Measurements from ENCODE around the gene SQSTM1. TPM values are rescaled to one million over a fixed set of nuclear protein-coding genes. Genes with fewer than 3 reads are reported as not detected.

SQSTM1 gene
- total RNA-seq, 2 experiments from 2014 or later, result 105 to 123 TPM

DNA sequence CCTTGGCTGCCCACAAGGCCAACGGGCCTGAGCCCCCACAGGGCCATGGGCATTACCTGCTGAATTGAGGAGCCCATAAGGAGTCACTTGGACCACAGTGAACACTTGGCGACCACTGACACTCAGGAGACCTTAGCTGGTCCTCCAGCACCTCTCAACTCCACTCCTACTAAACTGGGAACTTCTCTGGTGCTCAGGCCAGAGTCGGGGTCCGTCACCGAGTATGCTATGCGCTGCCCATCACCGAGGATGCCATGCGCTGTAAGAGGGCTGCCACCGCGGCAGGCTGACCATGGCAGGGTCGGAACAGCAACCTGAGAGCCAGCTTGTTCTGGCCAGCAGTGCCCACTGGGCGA, 600 bp upstream of the SQSTM1 start:
- DNase-seq, result no peak
- intact Hi-C loops (cut with micrococcal nuclease), result no loop called here
- Mint-ChIP-seq H3K9me3 (no peaks in the 10 kb centered on the region), H3K36me3 (ENCODE audit: low read depth) (peaks cover 29% of the 10 kb centered on the region), H3K27me3 (no peaks in the 10 kb centered on the region), H3K4me1 (ENCODE audit: low read depth) (peaks cover 43% of the 10 kb centered on the region), H3K4me3 (peak overlapping the region; percentile 94), H3K27ac (peak overlapping the region; percentile 92)
- CTCF ChIA-PET, result interaction anchor here (1.2 to 1.7 kb wide), 4 partner anchors 8 to 57 kb away, joined by 3 to 7 read pairs (median 4); no protein-coding TSS in a partner anchor
- POLR2A ChIA-PET, result interaction anchor here (1.1 to 4.1 kb wide), 6 partner anchors 8 to 197 kb away, joined by 4 to 25 read pairs (median 6); partner anchors contain the start of genes HNRNPH1 and MGAT4B
- no peak for ATAC-seq
- TF ChIP-seq, protein P1, sequence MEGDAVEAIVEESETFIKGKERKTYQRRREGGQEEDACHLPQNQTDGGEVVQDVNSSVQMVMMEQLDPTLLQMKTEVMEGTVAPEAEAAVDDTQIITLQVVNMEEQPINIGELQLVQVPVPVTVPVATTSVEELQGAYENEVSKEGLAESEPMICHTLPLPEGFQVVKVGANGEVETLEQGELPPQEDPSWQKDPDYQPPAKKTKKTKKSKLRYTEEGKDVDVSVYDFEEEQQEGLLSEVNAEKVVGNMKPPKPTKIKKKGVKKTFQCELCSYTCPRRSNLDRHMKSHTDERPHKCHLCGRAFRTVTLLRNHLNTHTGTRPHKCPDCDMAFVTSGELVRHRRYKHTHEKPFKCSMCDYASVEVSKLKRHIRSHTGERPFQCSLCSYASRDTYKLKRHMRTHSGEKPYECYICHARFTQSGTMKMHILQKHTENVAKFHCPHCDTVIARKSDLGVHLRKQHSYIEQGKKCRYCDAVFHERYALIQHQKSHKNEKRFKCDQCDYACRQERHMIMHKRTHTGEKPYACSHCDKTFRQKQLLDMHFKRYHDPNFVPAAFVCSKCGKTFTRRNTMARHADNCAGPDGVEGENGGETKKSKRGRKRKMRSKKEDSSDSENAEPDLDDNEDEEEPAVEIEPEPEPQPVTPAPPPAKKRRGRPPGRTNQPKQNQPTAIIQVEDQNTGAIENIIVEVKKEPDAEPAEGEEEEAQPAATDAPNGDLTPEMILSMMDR (IDR thresholded peaks at IDR 0.05), result no peak

DNA sequence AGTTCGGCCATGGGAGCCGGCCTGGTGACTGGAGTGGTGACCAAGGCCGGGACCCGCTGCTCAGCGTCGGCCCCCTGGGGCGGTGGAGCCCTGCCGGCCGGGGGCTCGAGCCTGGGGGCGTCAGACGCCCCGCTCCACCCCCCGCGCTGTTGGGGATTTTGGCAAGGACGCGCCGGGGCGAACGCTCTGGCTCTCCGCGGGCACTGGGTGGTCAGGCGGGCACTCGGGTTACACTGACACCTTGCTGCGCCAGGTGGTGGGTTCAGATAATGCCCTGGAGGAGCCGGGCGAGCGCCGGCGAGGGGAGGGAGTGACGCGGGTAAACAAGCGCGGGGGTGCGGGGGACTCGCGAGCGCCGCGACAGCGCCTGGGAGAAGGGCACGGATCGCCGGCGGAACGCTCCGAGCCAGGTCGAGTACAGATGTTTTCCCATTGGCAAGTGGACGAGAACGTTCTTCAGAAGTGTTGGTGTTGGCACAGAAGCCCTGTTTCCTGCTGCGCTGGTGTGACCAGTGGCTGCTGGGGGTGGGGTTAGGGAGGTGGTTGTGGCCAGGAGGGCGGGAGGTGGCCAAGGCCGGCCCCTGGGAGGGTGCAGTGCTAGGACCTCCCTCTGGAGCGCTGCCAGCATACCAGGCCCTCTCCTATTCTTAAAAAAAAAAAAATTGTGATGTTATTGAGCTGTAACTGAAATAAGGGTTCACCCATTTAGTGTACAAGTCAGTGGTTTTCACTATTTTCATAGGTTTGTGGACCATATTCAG, 773 bp downstream of the SQSTM1 start:
- Mint-ChIP-seq H3K4me3 (peak overlapping the region; percentile 94), H3K27me3 (no peaks in the 10 kb centered on the region), H3K4me1 (ENCODE audit: low read depth) (peaks cover 43% of the 10 kb centered on the region), H3K9me3 (no peaks in the 10 kb centered on the region), H3K27ac (peak overlapping the region; percentile 94), H3K36me3 (ENCODE audit: low read depth) (peaks cover 31% of the 10 kb centered on the region)
- DNase-seq, result peak; percentile 91
- intact Hi-C loops (cut with micrococcal nuclease), result no loop called here
- ChIA-PET CTCF (interaction anchor here (0.9 to 1.8 kb wide), 2 partner anchors 15 to 20 kb away, joined by 3 to 4 read pairs; no protein-coding TSS in a partner anchor), POLR2A (interaction anchor here (0.6 to 4.1 kb wide), 10 partner anchors 11 to 198 kb away, joined by 3 to 25 read pairs (median 4); partner anchors contain the start of genes HNRNPH1 and MGAT4B)
- peak; percentile 64 for ATAC-seq
- TF ChIP-seq, protein P1 (IDR thresholded peaks at IDR 0.05), result peak; percentile 47

DNA sequence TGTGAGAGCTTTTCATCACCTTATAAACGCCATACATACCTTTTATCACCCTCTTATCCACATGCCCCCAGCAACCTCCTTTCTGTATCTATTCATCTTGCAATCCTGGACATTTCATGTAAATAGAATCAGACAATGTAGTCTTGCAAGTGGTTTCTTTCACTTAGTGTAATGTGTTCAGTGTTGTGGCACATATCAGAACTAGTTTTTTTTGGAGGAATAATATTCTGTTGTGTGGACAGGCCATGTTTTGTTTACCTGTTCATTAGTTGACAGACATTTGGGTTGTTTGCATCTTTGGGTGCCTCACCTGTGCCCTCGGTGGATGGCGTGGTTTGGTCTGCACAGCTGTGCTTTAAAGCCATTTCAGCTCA, 1.3 kb downstream of the SQSTM1 start:
- POLR2A ChIA-PET, result interaction anchor here (0.6 to 4.1 kb wide), 10 partner anchors 10 to 198 kb away, joined by 3 to 25 read pairs (median 4); partner anchors contain the start of genes HNRNPH1, MGAT4B and MRNIP
- peak overlapping the region; percentile 94 for H3K4me3 Mint-ChIP-seq
- H3K36me3 Mint-ChIP-seq (ENCODE audit: low read depth), result peaks cover 36% of the 10 kb centered on the region
- TF ChIP-seq, protein P1 (IDR thresholded peaks at IDR 0.05), result no peak
- no peak for DNase-seq
- H3K27me3 Mint-ChIP-seq, result no peaks in the 10 kb centered on the region
- H3K9me3 Mint-ChIP-seq, result no peaks in the 10 kb centered on the region
- peak overlapping the region; percentile 94 for H3K27ac Mint-ChIP-seq
- intact Hi-C loops (cut with micrococcal nuclease), result no loop called here
- CTCF ChIA-PET, result interaction anchor here (0.9 to 1.8 kb wide), 2 partner anchors 15 to 20 kb away, joined by 3 to 4 read pairs; no protein-coding TSS in a partner anchor
- peaks cover 47% of the 10 kb centered on the region for H3K4me1 Mint-ChIP-seq (ENCODE audit: low read depth)
- no peak for ATAC-seq

DNA sequence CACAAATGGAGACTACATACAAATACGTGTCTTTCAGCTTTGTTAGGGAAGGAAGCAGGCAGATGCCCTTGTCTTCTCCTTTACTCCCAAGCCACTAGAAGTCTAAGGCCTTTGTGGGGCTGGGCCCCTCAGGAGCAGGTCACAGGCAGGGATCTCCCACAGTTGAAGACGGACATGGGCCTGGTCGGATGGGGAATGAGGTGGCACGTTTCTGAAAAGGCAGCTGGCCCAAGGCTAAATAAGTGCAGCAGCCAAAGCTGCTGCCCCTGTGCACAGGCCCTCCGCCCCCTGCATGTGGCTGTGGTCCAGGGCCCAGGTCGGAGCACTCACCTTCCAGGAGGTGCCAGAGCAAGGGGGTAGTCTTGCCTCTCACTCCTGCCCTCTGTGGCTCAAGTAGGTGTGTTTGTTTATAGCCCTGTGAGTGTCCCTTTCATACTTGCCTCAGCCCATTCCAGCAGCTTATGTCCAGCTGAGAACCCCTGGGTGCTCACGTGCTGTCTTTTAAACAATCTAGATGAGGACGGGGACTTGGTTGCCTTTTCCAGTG, 1.8 kb downstream of the SQSTM1 start:
- no peak for ATAC-seq
- intact Hi-C loops (cut with micrococcal nuclease), result no loop called here
- H3K4me1 Mint-ChIP-seq (ENCODE audit: low read depth), result peaks cover 52% of the 10 kb centered on the region
- H3K36me3 Mint-ChIP-seq (ENCODE audit: low read depth), result peaks cover 41% of the 10 kb centered on the region
- no peaks in the 10 kb centered on the region for H3K9me3 Mint-ChIP-seq
- H3K4me3 Mint-ChIP-seq, result peak overlapping the region; percentile 94
- H3K27me3 Mint-ChIP-seq, result no peaks in the 10 kb centered on the region
- no peak for DNase-seq
- peak overlapping the region; percentile 94 for H3K27ac Mint-ChIP-seq
- ChIA-PET POLR2A (interaction anchor here (0.6 to 4.1 kb wide), 11 partner anchors 10 to 199 kb away, joined by 3 to 25 read pairs (median 4); partner anchors contain the start of genes HNRNPH1, MGAT4B and MRNIP), CTCF (interaction anchor here (0.6 to 1.8 kb wide), 3 partner anchors 14 to 500 kb away, joined by 3 to 4 read pairs (median 3); no protein-coding TSS in a partner anchor)
- TF ChIP-seq, protein P1 (IDR thresholded peaks at IDR 0.05), result no peak

Data from activated CD8-positive, alpha-beta T cell treated with anti-CD3 and anti-CD28 coated beads for 36 hours (primary cell).